Measurements from ENCODE around the gene ANAPC10.

DNA sequence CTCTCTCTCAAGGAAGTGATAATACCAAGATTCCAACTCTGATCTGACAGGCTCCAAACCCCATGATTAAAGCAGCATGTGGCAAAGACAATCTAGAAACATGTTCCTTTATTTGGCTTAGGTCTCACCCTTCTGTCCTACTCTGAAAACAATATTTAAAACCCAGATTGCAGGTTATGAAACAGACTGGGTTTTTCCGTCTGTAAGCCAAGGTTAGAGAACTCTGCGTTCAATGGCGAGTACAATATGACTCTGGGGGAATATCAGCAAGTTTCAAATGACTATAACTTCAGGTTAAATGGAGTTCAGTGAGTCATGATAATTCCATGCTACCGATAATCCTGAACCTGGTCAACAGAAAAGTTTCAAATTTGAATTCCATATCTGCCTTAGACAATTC, 50.8 kb downstream of the ANAPC10 start:
- TF ChIP-seq ISL1 (CRISPR knock-in tag; IDR thresholded peaks at IDR 0.05): no peak
- TF ChIP-seq, protein P1, sequence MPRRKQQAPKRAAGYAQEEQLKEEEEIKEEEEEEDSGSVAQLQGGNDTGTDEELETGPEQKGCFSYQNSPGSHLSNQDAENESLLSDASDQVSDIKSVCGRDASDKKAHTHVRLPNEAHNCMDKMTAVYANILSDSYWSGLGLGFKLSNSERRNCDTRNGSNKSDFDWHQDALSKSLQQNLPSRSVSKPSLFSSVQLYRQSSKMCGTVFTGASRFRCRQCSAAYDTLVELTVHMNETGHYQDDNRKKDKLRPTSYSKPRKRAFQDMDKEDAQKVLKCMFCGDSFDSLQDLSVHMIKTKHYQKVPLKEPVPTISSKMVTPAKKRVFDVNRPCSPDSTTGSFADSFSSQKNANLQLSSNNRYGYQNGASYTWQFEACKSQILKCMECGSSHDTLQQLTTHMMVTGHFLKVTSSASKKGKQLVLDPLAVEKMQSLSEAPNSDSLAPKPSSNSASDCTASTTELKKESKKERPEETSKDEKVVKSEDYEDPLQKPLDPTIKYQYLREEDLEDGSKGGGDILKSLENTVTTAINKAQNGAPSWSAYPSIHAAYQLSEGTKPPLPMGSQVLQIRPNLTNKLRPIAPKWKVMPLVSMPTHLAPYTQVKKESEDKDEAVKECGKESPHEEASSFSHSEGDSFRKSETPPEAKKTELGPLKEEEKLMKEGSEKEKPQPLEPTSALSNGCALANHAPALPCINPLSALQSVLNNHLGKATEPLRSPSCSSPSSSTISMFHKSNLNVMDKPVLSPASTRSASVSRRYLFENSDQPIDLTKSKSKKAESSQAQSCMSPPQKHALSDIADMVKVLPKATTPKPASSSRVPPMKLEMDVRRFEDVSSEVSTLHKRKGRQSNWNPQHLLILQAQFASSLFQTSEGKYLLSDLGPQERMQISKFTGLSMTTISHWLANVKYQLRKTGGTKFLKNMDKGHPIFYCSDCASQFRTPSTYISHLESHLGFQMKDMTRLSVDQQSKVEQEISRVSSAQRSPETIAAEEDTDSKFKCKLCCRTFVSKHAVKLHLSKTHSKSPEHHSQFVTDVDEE (CRISPR knock-in tag; IDR thresholded peaks at IDR 0.05): no peak
- TF ChIP-seq, protein P2, sequence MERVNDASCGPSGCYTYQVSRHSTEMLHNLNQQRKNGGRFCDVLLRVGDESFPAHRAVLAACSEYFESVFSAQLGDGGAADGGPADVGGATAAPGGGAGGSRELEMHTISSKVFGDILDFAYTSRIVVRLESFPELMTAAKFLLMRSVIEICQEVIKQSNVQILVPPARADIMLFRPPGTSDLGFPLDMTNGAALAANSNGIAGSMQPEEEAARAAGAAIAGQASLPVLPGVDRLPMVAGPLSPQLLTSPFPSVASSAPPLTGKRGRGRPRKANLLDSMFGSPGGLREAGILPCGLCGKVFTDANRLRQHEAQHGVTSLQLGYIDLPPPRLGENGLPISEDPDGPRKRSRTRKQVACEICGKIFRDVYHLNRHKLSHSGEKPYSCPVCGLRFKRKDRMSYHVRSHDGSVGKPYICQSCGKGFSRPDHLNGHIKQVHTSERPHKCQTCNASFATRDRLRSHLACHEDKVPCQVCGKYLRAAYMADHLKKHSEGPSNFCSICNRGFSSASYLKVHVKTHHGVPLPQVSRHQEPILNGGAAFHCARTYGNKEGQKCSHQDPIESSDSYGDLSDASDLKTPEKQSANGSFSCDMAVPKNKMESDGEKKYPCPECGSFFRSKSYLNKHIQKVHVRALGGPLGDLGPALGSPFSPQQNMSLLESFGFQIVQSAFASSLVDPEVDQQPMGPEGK (CRISPR knock-in tag; IDR thresholded peaks at IDR 0.05; ENCODE audit: borderline replicate concordance): no peak
- TF ChIP-seq RARB (CRISPR knock-in tag; IDR thresholded peaks at IDR 0.05): no peak
- no peak for TF ChIP-seq ZC3H10 (CRISPR knock-in tag; IDR thresholded peaks at IDR 0.05)
- TF ChIP-seq TOX (CRISPR knock-in tag; IDR thresholded peaks at IDR 0.05; ENCODE audit: borderline replicate concordance): no peak
- no peak for TF ChIP-seq ZFP3 (CRISPR knock-in tag; IDR thresholded peaks at IDR 0.05)
- TF ChIP-seq, protein P3, sequence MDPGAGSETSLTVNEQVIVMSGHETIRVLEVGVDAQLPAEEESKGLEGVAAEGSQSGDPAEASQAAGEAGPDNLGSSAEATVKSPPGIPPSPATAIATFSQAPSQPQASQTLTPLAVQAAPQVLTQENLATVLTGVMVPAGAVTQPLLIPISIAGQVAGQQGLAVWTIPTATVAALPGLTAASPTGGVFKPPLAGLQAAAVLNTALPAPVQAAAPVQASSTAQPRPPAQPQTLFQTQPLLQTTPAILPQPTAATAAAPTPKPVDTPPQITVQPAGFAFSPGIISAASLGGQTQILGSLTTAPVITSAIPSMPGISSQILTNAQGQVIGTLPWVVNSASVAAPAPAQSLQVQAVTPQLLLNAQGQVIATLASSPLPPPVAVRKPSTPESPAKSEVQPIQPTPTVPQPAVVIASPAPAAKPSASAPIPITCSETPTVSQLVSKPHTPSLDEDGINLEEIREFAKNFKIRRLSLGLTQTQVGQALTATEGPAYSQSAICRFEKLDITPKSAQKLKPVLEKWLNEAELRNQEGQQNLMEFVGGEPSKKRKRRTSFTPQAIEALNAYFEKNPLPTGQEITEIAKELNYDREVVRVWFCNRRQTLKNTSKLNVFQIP (CRISPR knock-in tag; IDR thresholded peaks at IDR 0.05; ENCODE audit: borderline replicate concordance, low read depth): no peak
- TF ChIP-seq SNAI2 (CRISPR knock-in tag; IDR thresholded peaks at IDR 0.05): no peak
- TF ChIP-seq BACH2 (CRISPR knock-in tag; IDR thresholded peaks at IDR 0.05; ENCODE audit: borderline replicate concordance): no peak
